H1 (cell line): Measurements from ENCODE around the gene CDH8. TPM values are rescaled to one million over a fixed set of nuclear protein-coding genes. Genes with fewer than 3 reads are reported as not detected.

Experiments used
- CTCF ChIA-PET: fragments of 300-600 bp; sonication (Branson Sonifier 250); formaldehyde crosslinking; loops from one replicate; lab custom pipeline; 2021; ENCODE audit not compliant: partially characterized antibody; lab: Charles Lee
- POLR2A ChIA-PET: fragments of 300-600 bp; sonication (Branson Sonifier 250); formaldehyde crosslinking; loops from one replicate; lab custom pipeline; 2021; ENCODE audit warnings: inconsistent platforms; ENCODE audit not compliant: partially characterized antibody; lab: Charles Lee
- DNase-seq, 2 experiments: peaks; one replicate each; pipeline versions ENCODE4 v3.0.0 to v3.0.0-alpha.2; 2010 to 2022; ENCODE audit warnings: low spot score in 2 of 2, low read depth in 1 of 2, mixed read lengths in 1 of 2
- FAIRE-seq: peaks from 2 replicates; lab custom pipeline; 2011; peaks lifted over from hg19 to GRCh38; lab: Jason Lieb, UNC
- H2AFZ ChIP-seq: 2 replicates; pipeline ENCODE4 v1.8.1; 2012; ENCODE audit warnings: low read length, inconsistent platforms
- H2AK5ac ChIP-seq: 2 replicates; pipeline ENCODE4 v1.6.1; 2013; ENCODE audit warnings: low read depth, low read length
- H2BK120ac ChIP-seq: replicated peaks from 2 replicates; pipeline ENCODE3; 2013; ENCODE audit warnings: low read depth, low read length, inconsistent platforms
- H2BK12ac ChIP-seq: 2 replicates; pipeline ENCODE4 v1.6.1; 2013; ENCODE audit warnings: low read depth, low read length
- H2BK15ac ChIP-seq: 2 replicates; pipeline ENCODE4 v1.6.1; 2013; ENCODE audit warnings: low read length
- H2BK20ac ChIP-seq: 2 replicates; pipeline ENCODE4 v1.6.1; 2013; ENCODE audit warnings: low read length
- H2BK5ac ChIP-seq: 2 replicates; pipeline ENCODE4 v1.6.1; 2013; ENCODE audit warnings: low read depth, low read length
- H3K14ac ChIP-seq: 2 replicates; pipeline ENCODE4 v1.6.1; 2013; ENCODE audit warnings: inconsistent platforms; ENCODE audit not compliant: insufficient read length
- H3K18ac ChIP-seq: 2 replicates; pipeline ENCODE4 v1.6.1; 2013; ENCODE audit warnings: low read length; ENCODE audit errors: extremely low read depth
- H3K23ac ChIP-seq: 2 replicates; pipeline ENCODE4 v1.6.1; 2013; ENCODE audit warnings: inconsistent platforms; ENCODE audit not compliant: insufficient read length
- H3K23me2 ChIP-seq: 2 replicates; pipeline ENCODE4 v1.6.1; 2013; ENCODE audit warnings: low read depth, low read length
- H3K27ac ChIP-seq: 2 replicates; pipeline ENCODE4 v1.6.1; 2011; ENCODE audit warnings: low read depth, low read length, inconsistent platforms
- H3K27me3 ChIP-seq, 4 experiments: replicated peaks in 1 of 4; 1 replicate in 1 of 4; 2 replicates in 3 of 4; pipeline versions ENCODE4 v1.6.1 to v1.8.1; 2011 to 2013; ENCODE audit warnings: low read length in 3 of 4, mild to moderate bottlenecking in 3 of 4, inconsistent platforms in 2 of 4, mixed read lengths in 2 of 4, moderate library complexity in 1 of 4; ENCODE audit not compliant: control insufficient read depth in 3 of 4, insufficient read depth in 3 of 4; ENCODE audit errors: extremely low read depth in 1 of 4
- H3K36me3 ChIP-seq, 4 experiments: 2 replicates each; pipeline versions ENCODE4 v1.6.1 to v1.8.1; 2011 to 2013; ENCODE audit warnings: mild to moderate bottlenecking in 4 of 4, low read length in 3 of 4, moderate library complexity in 2 of 4, control low read depth in 1 of 4, inconsistent platforms in 1 of 4; ENCODE audit not compliant: insufficient read depth in 4 of 4, control insufficient read depth in 2 of 4
- H3K4ac ChIP-seq: replicated peaks from 2 replicates; pipeline ENCODE3; 2013; ENCODE audit warnings: low read length, low read depth, mixed read lengths, inconsistent platforms; ENCODE audit not compliant: insufficient read length
- H3K4me1 ChIP-seq, 4 experiments: replicated peaks in 1 of 4; 1 replicate in 1 of 4; 2 replicates in 3 of 4; pipeline versions ENCODE4 v1.6.1 to v1.8.1; 2011 to 2013; ENCODE audit warnings: low read length in 3 of 4, inconsistent platforms in 2 of 4, mixed read lengths in 1 of 4; ENCODE audit not compliant: insufficient read depth in 4 of 4, control insufficient read depth in 3 of 4
- H3K4me2 ChIP-seq, 2 experiments: 2 replicates each; pipeline versions ENCODE4 v1.6.1 to v1.8.1; 2011 to 2013; ENCODE audit warnings: low read depth in 2 of 2, low read length in 2 of 2, control low read depth in 1 of 2, inconsistent platforms in 1 of 2, mild to moderate bottlenecking in 1 of 2; ENCODE audit not compliant: insufficient read depth in 1 of 2
- H3K4me3 ChIP-seq, 4 experiments: fragments of 200-600, 300-600 bp in 1 of 4; sonication (generic), shearing (Covaris generic), sonication (Bioruptor Twin) in 1 of 4; 2 replicates each; pipeline versions ENCODE4 v1.5.1 to v1.8.1; 2011 to 2016; ENCODE audit warnings: low read length in 4 of 4, low read depth in 3 of 4, control low read depth in 2 of 4, inconsistent platforms in 2 of 4, mild to moderate bottlenecking in 2 of 4, mixed read lengths in 1 of 4, moderate library complexity in 1 of 4; ENCODE audit not compliant: insufficient read depth in 2 of 4; ENCODE audit errors: extremely low read depth in 1 of 4
- H3K56ac ChIP-seq: replicated peaks from 2 replicates; pipeline ENCODE3; 2013; ENCODE audit warnings: low read depth, mild to moderate bottlenecking, mixed read lengths, low read length, inconsistent platforms; ENCODE audit not compliant: insufficient read length
- H3K79me1 ChIP-seq: 2 replicates; pipeline ENCODE4 v1.6.1; 2013; ENCODE audit warnings: low read depth, low read length, control low read depth
- H3K79me2 ChIP-seq, 2 experiments: 2 replicates each; pipeline versions ENCODE4 v1.6.1 to v1.8.1; 2012 to 2013; ENCODE audit warnings: low read length in 2 of 2, mild to moderate bottlenecking in 2 of 2, inconsistent platforms in 1 of 2; ENCODE audit not compliant: insufficient read depth in 2 of 2, control insufficient read depth in 1 of 2
- H3K9ac ChIP-seq, 4 experiments: replicated peaks in 1 of 4; 1 replicate in 1 of 4; 2 replicates in 3 of 4; pipeline versions ENCODE4 v1.6.1 to v1.8.1; 2011 to 2013; ENCODE audit warnings: low read depth in 3 of 4, low read length in 3 of 4, control low read depth in 2 of 4, mild to moderate bottlenecking in 2 of 4, moderate library complexity in 2 of 4, inconsistent platforms in 1 of 4; ENCODE audit errors: extremely low read depth in 1 of 4
- H3K9me3 ChIP-seq, 2 experiments: 2 replicates each; pipeline versions ENCODE4 v1.6.1 to v1.8.1; 2012 to 2013; ENCODE audit warnings: mild to moderate bottlenecking in 2 of 2, moderate library complexity in 2 of 2, control low read depth in 1 of 2, inconsistent platforms in 1 of 2, low read depth in 1 of 2, low read length in 1 of 2, mixed read lengths in 1 of 2; ENCODE audit not compliant: insufficient read depth in 2 of 2
- H4K20me1 ChIP-seq, 2 experiments: replicated peaks in 1 of 2; 2 replicates each; pipeline versions ENCODE3 to v1.8.1; 2011 to 2013; ENCODE audit warnings: inconsistent platforms in 2 of 2, low read length in 2 of 2, mild to moderate bottlenecking in 1 of 2; ENCODE audit not compliant: insufficient read depth in 2 of 2, control insufficient read depth in 1 of 2
- H4K5ac ChIP-seq: 2 replicates; pipeline ENCODE4 v1.6.1; 2013; ENCODE audit warnings: low read length, low read depth, mixed read lengths, inconsistent platforms; ENCODE audit not compliant: insufficient read length
- H4K8ac ChIP-seq: 2 replicates; pipeline ENCODE4 v1.8.0; 2013; ENCODE audit warnings: mild to moderate bottlenecking, moderate library complexity, low read length, inconsistent platforms; ENCODE audit not compliant: insufficient read depth; ENCODE audit errors: extremely low read depth
- H4K91ac ChIP-seq: replicated peaks from 2 replicates; pipeline ENCODE3; 2013; ENCODE audit warnings: low read length, mixed read lengths, inconsistent platforms; ENCODE audit not compliant: insufficient read length
- EP300 ChIP-seq, 2 experiments: IDR thresholded peaks; 1 replicate in 1 of 2; 2 replicates in 1 of 2; pipeline ENCODE4 v1.6.1; 2011 to 2012; ENCODE audit warnings: low read depth in 2 of 2, low read length in 2 of 2, mild to moderate bottlenecking in 2 of 2, borderline replicate concordance in 1 of 2, inconsistent platforms in 1 of 2, moderate library complexity in 1 of 2
- KDM1A ChIP-seq: fragments of 200-600, 300-600 bp; sonication (generic); IDR thresholded peaks from 2 replicates; pipeline ENCODE4 v1.7.1; 2016; ENCODE audit warnings: mild to moderate bottlenecking, low read length, borderline replicate concordance
- POLR2AphosphoS5 ChIP-seq: IDR thresholded peaks from 2 replicates; pipeline ENCODE4 v1.6.1; 2011; ENCODE audit warnings: low read depth, low read length
- RFX5 ChIP-seq: IDR thresholded peaks from 2 replicates; pipeline ENCODE4 v1.6.1; 2011; ENCODE audit warnings: low read depth, low read length, improper control_type of control experiment, borderline replicate concordance
- SP2 ChIP-seq: IDR thresholded peaks from 2 replicates; pipeline ENCODE4 v1.6.1; 2012; ENCODE audit warnings: mild to moderate bottlenecking, low read length, inconsistent platforms
- SP4 ChIP-seq: IDR thresholded peaks from 2 replicates; pipeline ENCODE4 v1.6.1; 2012; ENCODE audit warnings: low read length, inconsistent platforms
- YY1 ChIP-seq: IDR thresholded peaks from 2 replicates; pipeline ENCODE4 v1.6.1; 2011; ENCODE audit warnings: low read depth, mild to moderate bottlenecking, low read length
- WGBS, 2 experiments: shearing (Covaris generic) in 1 of 2; methylation state at CpG; one replicate each; pipeline versions ENCODE4 v1.1.6 to v1.1.7; 2013 to 2015; ENCODE audit warnings: low lambda C conversion rate in 2 of 2, mixed read lengths in 2 of 2, inconsistent platforms in 1 of 2, low coverage in 1 of 2, missing lambda C conversion rate in 1 of 2; ENCODE audit not compliant: insufficient replicate concordance in 2 of 2, insufficient coverage in 1 of 2, insufficient read length in 1 of 2; ENCODE audit errors: extremely low coverage in 1 of 2, missing lambda C conversion rate in 1 of 2; 5-methylcytosine and 5-hydroxymethylcytosine counted together
- polyA plus RNA-seq, 7 experiments: library from polyadenylated mRNA; depleted of rRNA in 3 of 7; stranded (reverse) in 5 of 7; unstranded in 2 of 7; fragments of >200 nt in 5 of 7; fragments of 200-250 nt in 2 of 7; gene quantifications; 1 replicate in 5 of 7; 2 replicates in 1 of 7; 4 replicates in 1 of 7; pipeline versions ENCODE4 v1.2.1 to v1.2.3, GENCODE V29; 2011 to 2013; ENCODE audit warnings: missing spikeins in 2 of 7, mixed read lengths in 2 of 7
- total RNA-seq: library from RNA; stranded (reverse); fragmentation: NEBNext Ultra II Directional; extraction: Animal tissue kit (Norgen Biotek cat#: 25700); gene quantifications from 2 replicates; pipeline ENCODE4 v1.2.1, GENCODE V29; 2021

CDH8 gene
- total and polyA plus RNA-seq, 2 of the 8 experiments (the other 6 are each of a cell fraction or from before 2014, with no cell fraction given), result 7.7 to 8.4 TPM

- no peak overlapping the region for H2BK5ac ChIP-seq
- no peak overlapping the region for H3K4me2 ChIP-seq
- H3K36me3 ChIP-seq, result no peaks in the 10 kb centered on the region
- no peaks in the 10 kb centered on the region for H3K79me2 ChIP-seq
- no peaks in the 10 kb centered on the region for H3K9me3 ChIP-seq
- TF ChIP-seq EP300 (IDR thresholded peaks at IDR 0.05; ENCODE audit: borderline replicate concordance in 1 of 2, low read depth in 2 of 2, low read length in 2 of 2), result no peak
- TF ChIP-seq YY1, result no peak
- no peak for TF ChIP-seq SP2
- TF ChIP-seq POLR2AphosphoS5, result no peak
- no peak for TF ChIP-seq RFX5
- TF ChIP-seq KDM1A, result no peak
- TF ChIP-seq SP4, result no peak
- H2BK15ac ChIP-seq, result no peak overlapping the region
- no peak overlapping the region for H2BK20ac ChIP-seq
- no peak overlapping the region for H2BK12ac ChIP-seq
- no peaks in the 10 kb centered on the region for H3K23me2 ChIP-seq
- no peak overlapping the region for H2BK120ac ChIP-seq
- H2AFZ ChIP-seq, result no peak overlapping the region
- POLR2A ChIA-PET, result no interaction called here
- no peaks in the 10 kb centered on the region for H3K27me3 ChIP-seq
- no peak for FAIRE-seq
- no peak overlapping the region for H3K14ac ChIP-seq
- H3K23ac ChIP-seq, result no peak overlapping the region
- H2AK5ac ChIP-seq, result no peak overlapping the region
- DNase-seq, result no peak
- no peaks in the 10 kb centered on the region for H3K79me1 ChIP-seq
- no peaks in the 10 kb centered on the region for H4K20me1 ChIP-seq
- H3K27ac ChIP-seq, result no peak overlapping the region
- no peak overlapping the region for H3K18ac ChIP-seq
- no peak overlapping the region for H4K91ac ChIP-seq
- H3K4me1 ChIP-seq, result peaks cover 0 to 12% (median 2%) of the 10 kb centered on the region in 4 experiments; a peak in 2 of 7 replicates
- CTCF ChIA-PET, result interaction anchor here (0.9 to 1.2 kb wide), 2 partner anchors 59 to 82 kb away, joined by 3 to 4 read pairs; no protein-coding TSS in a partner anchor
- no peak overlapping the region for H3K4ac ChIP-seq
- no peak overlapping the region for H3K4me3 ChIP-seq
- no peak overlapping the region for H3K9ac ChIP-seq
- H4K8ac ChIP-seq, result no peak overlapping the region
- H3K56ac ChIP-seq, result no peak overlapping the region
- 91% methylated on average over 15 of the region's 15 CpGs; no CpG with 5 or more reads in 1 of the 2 experiments for WGBS, 2 experiments
- no peak overlapping the region for H4K5ac ChIP-seq
Observed at GRCh38 chr16:62018301-62019060, 17.8 kb downstream of the CDH8 start.
